SHP77 (cell line): ENCODE measurements around the gene TAS2R43.
"Not testable (repeated sequence)": the region's sequence is repeated elsewhere in the genome, so short reads cannot be mapped to it uniquely, and the experiment has no call there.

Experiments used
- DNase-seq, 2 experiments: peaks; one replicate each; lab custom pipeline; 2025; lab: John Stamatoyannopoulos, UW

Gene TAS2R43

DNA sequence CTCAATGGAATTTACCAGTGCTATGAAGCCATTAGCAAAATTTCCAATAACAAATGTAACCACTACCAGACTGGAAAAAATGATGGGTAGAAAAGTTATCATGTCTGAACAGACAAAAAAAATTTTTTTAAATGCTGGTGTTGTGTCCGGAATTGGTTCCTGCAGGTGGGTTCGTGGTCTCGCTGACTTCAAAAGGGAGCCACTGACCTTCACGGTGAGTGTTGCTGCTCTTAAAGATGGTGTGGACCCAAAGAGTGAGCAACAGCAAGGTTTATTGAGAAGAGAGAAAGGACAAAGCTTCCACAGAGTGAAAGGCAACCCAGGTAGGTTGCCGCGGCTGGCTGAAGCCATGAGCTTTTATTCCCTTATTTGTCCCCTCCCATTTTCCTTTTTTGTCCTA, at the start of gene TAS2R43:
Gene TAS2R43 (minus strand): TSS at position 186 of the 400 bp plus-strand sequence. CDS start 84 bp downstream, at position 102.
- no peak for DNase-seq

- no peak for DNase-seq
These were observed 44.0 kb upstream of the TAS2R43 start for GRCh38 chr12:11136075-11136474.

DNA sequence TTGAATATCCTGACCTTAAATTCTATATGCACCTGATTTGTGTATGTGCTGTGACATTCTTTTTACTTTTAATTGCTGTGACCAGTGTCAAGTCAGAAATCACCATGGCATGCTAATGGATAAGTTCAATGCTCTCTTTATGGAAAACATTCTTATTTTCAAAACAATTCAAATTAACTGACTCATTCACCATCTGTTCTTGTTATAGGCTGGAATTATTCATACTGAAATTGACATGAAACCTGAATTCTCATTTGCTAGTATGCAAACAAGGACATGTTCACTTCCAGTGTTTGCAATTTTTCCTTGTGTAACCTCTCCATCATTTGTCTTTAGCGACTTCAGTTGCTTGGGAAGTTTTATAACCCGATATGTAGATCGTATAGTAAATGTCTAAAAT, 42.2 kb upstream of the TAS2R43 start, which contains the start of gene TAS2R30:
Gene TAS2R30 (minus strand): TSS at position 340 of the 400 bp plus-strand sequence. CDS start 400 bp downstream, outside the sequence.
- DNase-seq, result no peak

DNA sequence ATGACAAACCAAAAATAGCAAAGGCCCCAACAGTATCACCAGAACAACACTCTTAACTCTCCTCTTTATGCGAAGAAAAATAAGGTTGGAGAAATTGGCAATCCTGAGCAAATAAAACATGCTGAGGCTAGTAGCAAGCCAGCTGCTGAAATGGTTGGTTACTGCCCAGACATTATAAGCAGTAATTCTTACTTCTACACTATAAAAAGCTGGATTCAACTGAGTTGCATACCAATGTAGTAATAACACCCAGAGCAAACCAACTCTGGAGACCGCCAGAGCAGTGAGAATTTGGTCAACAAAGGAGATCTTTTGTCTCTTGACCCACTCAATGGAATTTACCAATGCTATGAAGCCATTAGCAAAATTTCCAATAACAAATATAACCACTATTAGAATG, 41.7 kb upstream of the TAS2R43 start:
- DNase-seq, result no peak

GRCh38 chr12:11133162-11133561, 41.0 kb upstream of the TAS2R43 start:
- DNase-seq, result no peak

DNA sequence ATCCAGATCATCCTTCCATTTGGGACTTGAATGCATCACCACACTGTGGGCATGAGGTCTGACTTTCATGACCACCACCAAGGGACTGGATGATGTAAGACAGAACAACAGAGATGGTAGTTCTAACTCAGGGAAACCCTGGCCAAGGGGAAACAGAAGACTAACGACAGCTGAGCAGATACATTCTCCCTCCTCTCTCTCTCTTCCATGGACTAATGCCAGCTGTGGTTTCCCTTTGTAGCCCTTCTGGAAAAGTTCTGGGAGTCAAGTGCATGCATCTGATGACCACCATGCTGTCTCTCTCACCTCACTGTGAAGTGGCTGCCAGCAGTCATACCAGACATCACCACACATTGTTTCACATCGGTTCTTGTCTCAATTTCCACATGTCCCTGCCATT, 38.9 kb upstream of the TAS2R43 start:
- DNase-seq, result no peak

- DNase-seq, result no peak
These were observed 38.3 kb upstream of the TAS2R43 start for GRCh38 chr12:11130382-11130781.

DNA sequence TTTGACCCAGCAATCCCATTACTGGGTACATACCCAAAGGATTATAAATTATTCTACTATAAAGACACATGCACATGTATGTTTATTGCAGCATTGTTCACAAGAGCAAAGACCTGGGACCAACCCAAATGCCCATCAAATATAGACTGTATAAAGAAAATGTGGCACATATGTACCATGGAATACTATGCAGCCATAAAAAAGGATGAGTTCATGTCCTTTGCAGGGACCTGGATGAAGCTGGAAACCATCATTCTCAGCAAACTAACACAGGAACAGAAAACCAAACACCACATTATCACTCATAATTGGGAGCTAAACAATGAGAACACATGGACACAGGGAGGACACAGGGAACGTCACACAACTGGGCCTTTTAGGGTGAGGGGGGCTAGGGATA, 22.0 kb upstream of the TAS2R43 start:
- DNase-seq, result not testable (repeated sequence)

DNA sequence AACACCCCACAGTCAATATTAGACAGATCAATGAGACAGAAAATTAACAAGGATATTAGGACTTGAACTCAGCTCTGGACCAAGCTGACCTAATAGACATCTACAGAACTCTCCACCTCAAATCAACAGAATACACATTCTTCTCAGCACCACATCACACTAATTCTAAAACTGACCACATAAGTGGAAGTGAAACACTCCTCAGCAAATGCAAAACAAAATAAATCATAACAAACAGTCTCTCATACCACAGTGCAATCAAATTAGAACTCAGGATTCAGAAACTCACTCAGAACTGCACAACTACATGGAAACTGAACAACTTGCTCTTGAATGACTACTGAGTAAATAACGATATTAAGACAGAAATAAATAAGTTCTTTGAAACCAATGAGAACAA, 19.1 kb upstream of the TAS2R43 start:
- DNase-seq, result not testable (repeated sequence)

DNA sequence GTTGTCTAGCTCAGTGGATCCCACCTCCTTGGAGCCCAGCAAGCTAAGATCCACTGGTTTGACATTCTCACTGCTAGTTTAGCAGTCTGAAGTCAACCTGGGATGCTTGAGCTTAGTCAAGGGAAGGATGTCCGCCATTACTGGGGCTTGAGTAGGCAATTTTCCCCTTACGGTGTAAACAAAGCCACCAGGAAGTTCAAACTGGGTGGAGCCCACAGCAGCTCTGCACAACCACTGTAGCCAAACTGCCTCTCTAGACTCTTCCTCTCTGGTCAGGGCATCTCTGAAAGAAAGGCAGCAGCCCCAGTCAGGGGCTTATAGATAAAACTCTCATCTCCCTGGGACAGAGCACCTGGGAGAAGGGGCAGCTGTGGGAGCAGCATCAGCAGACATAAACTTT, 16.7 kb upstream of the TAS2R43 start:
- DNase-seq, result no peak

- DNase-seq, result no peak
These were observed 15.6 kb upstream of the TAS2R43 start for GRCh38 chr12:11107719-11108118.

- DNase-seq, result no peak
These were observed 14.2 kb upstream of the TAS2R43 start for GRCh38 chr12:11106288-11106687.

GRCh38 chr12:11105546-11105945, 13.4 kb upstream of the TAS2R43 start:
- DNase-seq, result no peak

- DNase-seq, result not testable (repeated sequence)
These were observed 2.8 kb upstream of the TAS2R43 start for GRCh38 chr12:11094910-11095309.

GRCh38 chr12:11089246-11089645, 2.9 kb downstream of the TAS2R43 start:
- no peak for DNase-seq

DNA sequence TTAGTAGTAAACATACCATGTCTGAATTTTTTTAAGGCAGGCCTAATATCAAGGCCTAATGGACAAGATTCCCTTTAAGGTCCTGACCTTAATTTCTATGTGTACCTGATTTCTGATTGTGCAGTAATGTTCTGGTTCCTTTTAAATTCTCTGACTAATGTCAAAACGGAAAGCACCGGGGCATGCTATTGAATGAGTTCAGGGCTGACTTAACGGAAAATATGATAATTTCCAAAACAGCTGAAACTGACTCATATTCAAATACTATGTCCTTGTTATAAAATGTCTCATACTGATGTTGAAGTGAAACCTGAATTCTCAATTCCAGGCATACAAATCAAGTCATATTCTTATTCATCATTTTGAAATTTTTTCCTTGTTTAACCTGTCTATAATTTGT, 6.7 kb downstream of the TAS2R43 start:
- no peak for DNase-seq

GRCh38 chr12:11081987-11082386, 10.1 kb downstream of the TAS2R43 start:
- no peak for DNase-seq

DNA sequence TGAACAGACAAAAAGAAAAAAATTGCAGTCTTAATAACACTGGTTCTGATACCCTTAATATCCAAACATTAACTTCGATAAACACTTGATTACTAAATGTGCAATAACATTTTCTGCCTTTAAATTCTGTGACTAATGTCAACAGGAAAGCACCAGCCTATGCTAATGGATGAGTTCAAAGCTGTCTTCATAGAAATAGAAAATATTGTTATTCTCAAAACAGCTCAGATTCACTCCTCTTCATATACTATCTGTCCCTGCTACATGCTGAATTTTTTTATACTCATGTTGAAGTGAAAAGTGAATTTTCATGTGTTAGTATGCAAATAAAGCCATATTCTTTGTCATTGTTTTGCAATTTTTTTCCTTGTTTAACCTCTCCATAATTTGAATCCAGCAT, 13.9 kb downstream of the TAS2R43 start:
- DNase-seq, result no peak

DNA sequence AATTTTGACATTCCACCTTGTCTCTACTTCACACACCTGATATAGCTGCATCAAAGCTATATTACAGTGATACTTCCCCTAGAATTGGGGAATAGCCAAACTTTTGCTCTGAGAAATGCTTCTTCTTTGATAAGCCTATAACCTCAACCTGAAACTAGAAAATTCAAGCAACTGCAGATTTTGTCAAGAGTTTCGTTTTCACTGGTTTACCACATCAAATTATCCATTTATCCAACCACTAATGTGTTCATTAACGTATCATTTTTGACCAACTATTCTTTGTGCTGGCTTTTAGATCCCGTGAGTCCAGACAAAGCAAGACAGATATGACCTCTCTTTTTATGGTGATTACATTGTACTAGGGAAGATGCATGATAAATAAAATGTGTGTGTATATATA, 16.5 kb downstream of the TAS2R43 start:
- DNase-seq, result no peak

DNA sequence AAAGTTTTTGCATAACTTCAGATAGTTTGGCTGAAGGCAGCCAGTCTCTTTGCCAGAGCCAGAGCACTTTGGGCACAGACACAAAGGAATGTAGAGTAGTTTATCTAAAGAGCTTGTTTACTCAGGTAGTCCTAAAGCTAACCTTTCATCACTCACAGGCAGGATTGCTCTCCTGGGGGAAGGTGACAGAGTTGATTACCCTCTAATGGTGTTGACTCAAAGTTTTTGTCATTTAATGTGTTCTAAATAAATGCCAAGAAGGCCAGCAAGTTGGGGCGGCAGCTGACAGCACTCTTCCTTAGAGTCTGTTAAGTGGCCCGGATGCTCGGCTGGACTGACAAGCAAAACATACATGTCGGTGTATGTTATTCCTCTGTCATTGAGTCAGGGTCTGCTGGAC, 20.7 kb downstream of the TAS2R43 start:
- DNase-seq, result no peak

DNA sequence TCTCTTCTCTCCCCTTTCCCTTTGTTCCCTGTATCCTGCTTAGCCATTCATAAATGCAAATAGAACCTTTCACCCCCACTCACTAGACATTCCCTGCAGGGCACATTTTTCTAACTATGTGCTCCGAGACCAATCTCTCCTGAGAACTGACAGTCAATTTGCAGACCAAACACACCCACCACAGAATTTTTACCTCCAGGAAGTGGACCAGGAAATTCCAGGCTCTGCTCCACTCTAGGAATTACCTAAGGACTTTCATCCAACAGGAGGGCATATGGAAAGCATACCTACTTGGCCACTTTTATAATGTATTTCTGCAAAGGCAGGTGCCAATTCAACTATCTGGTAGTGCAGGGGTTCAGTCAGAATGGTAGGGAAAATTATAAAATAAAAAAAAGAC, 21.1 kb downstream of the TAS2R43 start:
- DNase-seq, result no peak

DNA sequence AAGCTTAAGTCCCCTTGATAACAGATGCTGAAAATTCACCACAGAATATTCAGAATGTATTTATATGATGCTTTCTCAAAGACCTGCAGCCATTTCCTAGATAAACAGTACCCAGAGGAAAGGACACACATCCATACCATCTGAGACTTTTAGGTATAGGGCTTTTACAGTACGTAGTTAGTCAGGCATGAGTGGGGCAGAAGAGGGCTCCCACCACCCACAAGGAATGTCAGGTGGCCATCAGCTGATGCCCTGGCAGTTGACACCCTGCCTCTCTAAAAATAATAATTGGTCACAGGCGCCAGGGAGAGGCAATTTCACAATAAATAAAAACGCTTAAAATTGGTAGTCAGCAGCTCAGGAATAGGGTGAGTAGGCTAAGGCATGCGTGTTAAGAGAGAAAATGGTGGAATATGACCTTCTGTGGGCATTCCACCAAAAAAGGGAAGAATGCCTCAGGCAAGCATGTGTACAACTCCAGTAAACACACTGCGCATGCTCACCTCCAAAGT, 22.2 kb downstream of the TAS2R43 start:
- DNase-seq, result no peak

GRCh38 chr12:11067514-11067913, 24.6 kb downstream of the TAS2R43 start:
- DNase-seq, result no peak

DNA sequence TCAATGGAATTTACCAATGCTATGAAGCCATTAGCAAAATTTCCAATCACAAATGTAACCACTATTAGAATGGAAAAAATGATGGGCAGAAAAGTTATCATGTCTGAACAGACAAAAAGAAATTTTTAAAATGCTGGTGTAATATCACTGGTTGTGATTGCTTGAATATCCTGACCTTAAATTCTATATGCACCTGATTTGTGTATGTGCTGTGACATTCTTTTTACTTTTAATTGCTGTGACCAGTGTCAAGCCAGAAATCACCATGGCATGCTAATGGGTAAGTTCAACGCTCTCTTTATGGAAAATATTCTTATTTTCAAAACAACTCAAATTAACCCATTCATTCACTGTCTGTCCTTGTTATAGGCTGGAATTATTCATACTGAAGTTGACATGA, 29.9 kb downstream of the TAS2R43 start, which contains the start of gene TAS2R46:
Gene TAS2R46 (minus strand): TSS at position 101 of the 400 bp plus-strand sequence. CDS start 0 bp downstream, at position 101.
- not testable (repeated sequence) for DNase-seq
